ENCODE measurements around the gene EHMT1. TPM values are rescaled to one million over a fixed set of nuclear protein-coding genes. Genes with fewer than 3 reads are reported as not detected.

EHMT1 gene
- total and polyA plus RNA-seq, 9 of the 15 experiments (the other 6 are each of a cell fraction or from before 2014, with no cell fraction given) = 2.2 to 76.0 (median 36.4) TPM

DNA sequence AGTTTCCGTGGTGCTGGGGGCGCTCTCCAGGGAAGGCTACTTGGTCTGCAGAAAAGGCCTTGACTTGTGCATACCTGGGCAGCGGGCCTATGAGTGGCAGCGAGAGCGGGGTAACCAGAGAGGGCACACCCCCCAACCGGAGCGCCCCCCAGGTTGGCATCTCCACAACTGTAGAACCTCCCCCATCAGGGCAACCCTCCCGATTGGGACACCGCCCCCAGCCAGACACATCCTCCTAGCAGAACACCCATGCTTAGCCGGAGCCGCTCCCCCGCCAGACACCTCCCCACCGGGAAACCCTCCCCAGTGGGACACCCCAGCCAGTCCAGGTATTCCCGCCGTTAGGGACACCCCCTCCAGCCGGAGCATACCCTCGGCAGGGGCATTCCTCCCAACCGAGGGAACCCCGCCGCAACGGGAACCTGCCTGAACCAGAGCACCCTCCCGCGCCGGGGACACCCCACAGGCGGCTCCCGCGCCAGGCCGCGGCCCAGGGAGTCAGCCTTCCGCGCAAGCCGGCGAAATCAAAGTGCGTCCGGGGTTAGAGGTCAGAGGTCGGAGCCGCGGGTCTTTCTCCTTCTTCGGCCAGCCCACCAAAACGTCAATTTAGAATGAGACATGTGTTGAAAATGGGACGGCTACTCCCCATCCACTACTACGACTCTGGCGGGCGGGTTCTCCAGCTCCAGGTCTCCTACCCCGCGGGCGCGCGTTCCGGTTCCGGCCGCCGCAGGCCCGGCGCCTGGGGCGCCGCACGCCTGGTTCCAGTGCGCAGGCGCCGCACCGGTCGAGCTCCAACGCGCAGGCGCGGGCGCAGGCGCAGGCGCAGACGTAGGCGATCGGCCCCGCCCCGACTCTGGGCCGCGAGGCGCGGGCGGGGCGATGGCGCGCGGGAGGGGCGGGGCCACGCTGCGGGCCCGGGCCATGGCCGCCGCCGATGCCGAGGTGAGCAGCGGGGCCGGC, at the start of gene EHMT1 (continued):
- TF ChIP-seq, protein P1, sequence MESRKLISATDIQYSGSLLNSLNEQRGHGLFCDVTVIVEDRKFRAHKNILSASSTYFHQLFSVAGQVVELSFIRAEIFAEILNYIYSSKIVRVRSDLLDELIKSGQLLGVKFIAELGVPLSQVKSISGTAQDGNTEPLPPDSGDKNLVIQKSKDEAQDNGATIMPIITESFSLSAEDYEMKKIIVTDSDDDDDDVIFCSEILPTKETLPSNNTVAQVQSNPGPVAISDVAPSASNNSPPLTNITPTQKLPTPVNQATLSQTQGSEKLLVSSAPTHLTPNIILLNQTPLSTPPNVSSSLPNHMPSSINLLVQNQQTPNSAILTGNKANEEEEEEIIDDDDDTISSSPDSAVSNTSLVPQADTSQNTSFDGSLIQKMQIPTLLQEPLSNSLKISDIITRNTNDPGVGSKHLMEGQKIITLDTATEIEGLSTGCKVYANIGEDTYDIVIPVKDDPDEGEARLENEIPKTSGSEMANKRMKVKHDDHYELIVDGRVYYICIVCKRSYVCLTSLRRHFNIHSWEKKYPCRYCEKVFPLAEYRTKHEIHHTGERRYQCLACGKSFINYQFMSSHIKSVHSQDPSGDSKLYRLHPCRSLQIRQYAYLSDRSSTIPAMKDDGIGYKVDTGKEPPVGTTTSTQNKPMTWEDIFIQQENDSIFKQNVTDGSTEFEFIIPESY (CRISPR knock-in tag; IDR thresholded peaks at IDR 0.05) = peak; percentile 58; the same call in 1 of the 2 replicates
- TF ChIP-seq, protein P2, sequence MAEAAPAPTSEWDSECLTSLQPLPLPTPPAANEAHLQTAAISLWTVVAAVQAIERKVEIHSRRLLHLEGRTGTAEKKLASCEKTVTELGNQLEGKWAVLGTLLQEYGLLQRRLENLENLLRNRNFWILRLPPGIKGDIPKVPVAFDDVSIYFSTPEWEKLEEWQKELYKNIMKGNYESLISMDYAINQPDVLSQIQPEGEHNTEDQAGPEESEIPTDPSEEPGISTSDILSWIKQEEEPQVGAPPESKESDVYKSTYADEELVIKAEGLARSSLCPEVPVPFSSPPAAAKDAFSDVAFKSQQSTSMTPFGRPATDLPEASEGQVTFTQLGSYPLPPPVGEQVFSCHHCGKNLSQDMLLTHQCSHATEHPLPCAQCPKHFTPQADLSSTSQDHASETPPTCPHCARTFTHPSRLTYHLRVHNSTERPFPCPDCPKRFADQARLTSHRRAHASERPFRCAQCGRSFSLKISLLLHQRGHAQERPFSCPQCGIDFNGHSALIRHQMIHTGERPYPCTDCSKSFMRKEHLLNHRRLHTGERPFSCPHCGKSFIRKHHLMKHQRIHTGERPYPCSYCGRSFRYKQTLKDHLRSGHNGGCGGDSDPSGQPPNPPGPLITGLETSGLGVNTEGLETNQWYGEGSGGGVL (CRISPR knock-in tag; IDR thresholded peaks at IDR 0.05) = no peak
- TF ChIP-seq ZNF75A (CRISPR knock-in tag; IDR thresholded peaks at IDR 0.05) (no peak), ZNF57 (CRISPR knock-in tag; IDR thresholded peaks at IDR 0.05) (no peak), PHF8 (IDR thresholded peaks at IDR 0.05; ENCODE audit: borderline replicate concordance, low read length) (peak; percentile 93; the same call in 1 of the 2 replicates), ESRRB (CRISPR knock-in tag; IDR thresholded peaks at IDR 0.05; ENCODE audit: borderline replicate concordance) (no peak), CBX1 (IDR thresholded peaks at IDR 0.05; ENCODE audit: low read depth) (no peak; the same call in 1 of the 2 replicates), NEUROD1 (IDR thresholded peaks at IDR 0.05; ENCODE audit: borderline replicate concordance, low read depth, low read length, partially characterized antibody) (peak; percentile 21), POU5F1 (IDR thresholded peaks at IDR 0.05; ENCODE audit: borderline replicate concordance, low read depth, low read length, partially characterized antibody) (peak; percentile 93), HEY1 (CRISPR knock-in tag; IDR thresholded peaks at IDR 0.05; ENCODE audit: borderline replicate concordance) (no peak), ZNF764 (CRISPR knock-in tag; IDR thresholded peaks at IDR 0.05; ENCODE audit: low read depth) (no peak)
- TF ChIP-seq, protein P3, sequence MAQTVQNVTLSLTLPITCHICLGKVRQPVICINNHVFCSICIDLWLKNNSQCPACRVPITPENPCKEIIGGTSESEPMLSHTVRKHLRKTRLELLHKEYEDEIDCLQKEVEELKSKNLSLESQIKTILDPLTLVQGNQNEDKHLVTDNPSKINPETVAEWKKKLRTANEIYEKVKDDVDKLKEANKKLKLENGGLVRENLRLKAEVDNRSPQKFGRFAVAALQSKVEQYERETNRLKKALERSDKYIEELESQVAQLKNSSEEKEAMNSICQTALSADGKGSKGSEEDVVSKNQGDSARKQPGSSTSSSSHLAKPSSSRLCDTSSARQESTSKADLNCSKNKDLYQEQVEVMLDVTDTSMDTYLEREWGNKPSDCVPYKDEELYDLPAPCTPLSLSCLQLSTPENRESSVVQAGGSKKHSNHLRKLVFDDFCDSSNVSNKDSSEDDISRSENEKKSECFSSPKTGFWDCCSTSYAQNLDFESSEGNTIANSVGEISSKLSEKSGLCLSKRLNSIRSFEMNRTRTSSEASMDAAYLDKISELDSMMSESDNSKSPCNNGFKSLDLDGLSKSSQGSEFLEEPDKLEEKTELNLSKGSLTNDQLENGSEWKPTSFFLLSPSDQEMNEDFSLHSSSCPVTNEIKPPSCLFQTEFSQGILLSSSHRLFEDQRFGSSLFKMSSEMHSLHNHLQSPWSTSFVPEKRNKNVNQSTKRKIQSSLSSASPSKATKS (CRISPR knock-in tag; IDR thresholded peaks at IDR 0.05) = no peak
- TF ChIP-seq, protein P4, sequence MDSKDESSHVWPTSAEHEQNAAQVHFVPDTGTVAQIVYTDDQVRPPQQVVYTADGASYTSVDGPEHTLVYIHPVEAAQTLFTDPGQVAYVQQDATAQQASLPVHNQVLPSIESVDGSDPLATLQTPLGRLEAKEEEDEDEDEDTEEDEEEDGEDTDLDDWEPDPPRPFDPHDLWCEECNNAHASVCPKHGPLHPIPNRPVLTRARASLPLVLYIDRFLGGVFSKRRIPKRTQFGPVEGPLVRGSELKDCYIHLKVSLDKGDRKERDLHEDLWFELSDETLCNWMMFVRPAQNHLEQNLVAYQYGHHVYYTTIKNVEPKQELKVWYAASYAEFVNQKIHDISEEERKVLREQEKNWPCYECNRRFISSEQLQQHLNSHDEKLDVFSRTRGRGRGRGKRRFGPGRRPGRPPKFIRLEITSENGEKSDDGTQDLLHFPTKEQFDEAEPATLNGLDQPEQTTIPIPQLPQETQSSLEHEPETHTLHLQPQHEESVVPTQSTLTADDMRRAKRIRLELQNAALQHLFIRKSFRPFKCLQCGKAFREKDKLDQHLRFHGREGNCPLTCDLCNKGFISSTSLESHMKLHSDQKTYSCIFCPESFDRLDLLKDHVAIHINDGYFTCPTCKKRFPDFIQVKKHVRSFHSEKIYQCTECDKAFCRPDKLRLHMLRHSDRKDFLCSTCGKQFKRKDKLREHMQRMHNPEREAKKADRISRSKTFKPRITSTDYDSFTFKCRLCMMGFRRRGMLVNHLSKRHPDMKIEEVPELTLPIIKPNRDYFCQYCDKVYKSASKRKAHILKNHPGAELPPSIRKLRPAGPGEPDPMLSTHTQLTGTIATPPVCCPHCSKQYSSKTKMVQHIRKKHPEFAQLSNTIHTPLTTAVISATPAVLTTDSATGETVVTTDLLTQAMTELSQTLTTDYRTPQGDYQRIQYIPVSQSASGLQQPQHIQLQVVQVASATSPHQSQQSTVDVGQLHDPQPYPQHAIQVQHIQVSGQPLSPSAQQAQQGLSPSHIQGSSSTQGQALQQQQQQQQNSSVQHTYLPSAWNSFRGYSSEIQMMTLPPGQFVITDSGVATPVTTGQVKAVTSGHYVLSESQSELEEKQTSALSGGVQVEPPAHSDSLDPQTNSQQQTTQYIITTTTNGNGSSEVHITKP (IDR thresholded peaks at IDR 0.05; ENCODE audit: partially characterized antibody) = no peak
- TF ChIP-seq, protein P5, sequence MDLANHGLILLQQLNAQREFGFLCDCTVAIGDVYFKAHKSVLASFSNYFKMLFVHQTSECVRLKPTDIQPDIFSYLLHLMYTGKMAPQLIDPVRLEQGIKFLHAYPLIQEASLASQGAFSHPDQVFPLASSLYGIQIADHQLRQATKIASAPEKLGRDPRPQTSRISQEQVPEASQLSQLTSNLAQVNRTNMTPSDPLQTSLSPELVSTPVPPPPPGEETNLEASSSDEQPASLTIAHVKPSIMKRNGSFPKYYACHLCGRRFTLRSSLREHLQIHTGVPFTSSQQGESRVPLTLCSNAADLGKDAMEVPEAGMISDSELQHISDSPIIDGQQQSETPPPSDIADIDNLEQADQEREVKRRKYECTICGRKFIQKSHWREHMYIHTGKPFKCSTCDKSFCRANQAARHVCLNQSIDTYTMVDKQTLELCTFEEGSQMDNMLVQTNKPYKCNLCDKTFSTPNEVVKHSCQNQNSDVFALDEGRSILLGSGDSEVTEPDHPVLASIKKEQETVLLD (IDR thresholded peaks at IDR 0.05) = no peak
